H9 (cell line): ENCODE data around the gene GOLGA1. TPM values are rescaled to one million over a fixed set of nuclear protein-coding genes. Genes with fewer than 3 reads are reported as not detected.

ENCODE experiments used
- DNase-seq: peaks from one replicate; pipeline ENCODE4 v3.0.0-alpha.2; 2017
- H2AFZ ChIP-seq: one replicate; pipeline ENCODE4 v1.6.1; 2013; ENCODE audit warnings: mild to moderate bottlenecking, low read length, control low read depth, moderate library complexity
- H2AK5ac ChIP-seq: 2 replicates; pipeline ENCODE4 v1.6.1; 2013; ENCODE audit warnings: low read length, control low read depth, mixed read lengths; ENCODE audit not compliant: insufficient read length
- H2BK120ac ChIP-seq: one replicate; pipeline ENCODE4 v1.6.1; 2013; ENCODE audit warnings: low read depth, mild to moderate bottlenecking, low read length, control low read depth, inconsistent platforms; ENCODE audit not compliant: poor library complexity, severe bottlenecking
- H2BK12ac ChIP-seq: 2 replicates; pipeline ENCODE4 v1.6.1; 2013; ENCODE audit warnings: low read length, control low read depth, mixed read lengths, low read depth; ENCODE audit not compliant: insufficient read length
- H2BK15ac ChIP-seq: 2 replicates; pipeline ENCODE4 v1.6.1; 2013; ENCODE audit warnings: low read depth, low read length, control low read depth
- H2BK20ac ChIP-seq: one replicate; pipeline ENCODE4 v1.6.1; 2013; ENCODE audit warnings: low read depth, mild to moderate bottlenecking, low read length, control low read depth, inconsistent platforms; ENCODE audit not compliant: poor library complexity, severe bottlenecking
- H2BK5ac ChIP-seq: 2 replicates; pipeline ENCODE4 v1.6.1; 2013; ENCODE audit warnings: low read length, control low read depth, mixed read lengths; ENCODE audit not compliant: insufficient read length
- H3K14ac ChIP-seq: 2 replicates; pipeline ENCODE4 v1.6.1; 2013; ENCODE audit warnings: low read length, control low read depth; ENCODE audit not compliant: insufficient read depth
- H3K18ac ChIP-seq: 2 replicates; pipeline ENCODE4 v1.6.1; 2013; ENCODE audit warnings: low read depth, mild to moderate bottlenecking, mixed read lengths, low read length, control low read depth; ENCODE audit not compliant: insufficient read length
- H3K23ac ChIP-seq: 2 replicates; pipeline ENCODE4 v1.6.1; 2013; ENCODE audit warnings: low read length, control low read depth, mixed read lengths, low read depth; ENCODE audit not compliant: insufficient read length
- H3K23me2 ChIP-seq: 2 replicates; pipeline ENCODE4 v1.6.1; 2013; ENCODE audit warnings: low read depth, mild to moderate bottlenecking, mixed read lengths, low read length, control low read depth; ENCODE audit not compliant: insufficient read length, poor library complexity, severe bottlenecking
- H3K27ac ChIP-seq: 2 replicates; pipeline ENCODE4 v1.5.1; 2013; ENCODE audit warnings: low read length, control low read depth, mixed read lengths, low read depth; ENCODE audit not compliant: insufficient read length
- H3K27me3 ChIP-seq: 2 replicates; pipeline ENCODE4 v1.6.1; 2013; ENCODE audit warnings: low read length, control low read depth, inconsistent platforms; ENCODE audit not compliant: insufficient read depth
- H3K4ac ChIP-seq: 2 replicates; pipeline ENCODE4 v1.6.1; 2013; ENCODE audit warnings: low read depth, mild to moderate bottlenecking, control low read depth, inconsistent platforms, low read length, moderate library complexity
- H3K4me1 ChIP-seq: 2 replicates; pipeline ENCODE4 v1.6.1; 2013; ENCODE audit warnings: low read length, control low read depth, inconsistent platforms; ENCODE audit not compliant: insufficient read depth
- H3K4me2 ChIP-seq: 2 replicates; pipeline ENCODE4 v1.6.1; 2013; ENCODE audit warnings: low read length, control low read depth, mixed read lengths; ENCODE audit not compliant: insufficient read length, insufficient read depth
- H3K56ac ChIP-seq: 2 replicates; pipeline ENCODE4 v1.6.1; 2013; ENCODE audit warnings: low read depth, mild to moderate bottlenecking, mixed read lengths, low read length, control low read depth; ENCODE audit not compliant: insufficient read length
- H3K79me1 ChIP-seq: 2 replicates; pipeline ENCODE4 v1.6.1; 2013; ENCODE audit warnings: low read depth, mild to moderate bottlenecking, moderate library complexity, low read length, control low read depth, inconsistent platforms; ENCODE audit not compliant: insufficient read depth, poor library complexity, severe bottlenecking
- H3K79me2 ChIP-seq: 2 replicates; pipeline ENCODE4 v1.6.1; 2013; ENCODE audit warnings: low read length, control low read depth, inconsistent platforms; ENCODE audit not compliant: insufficient read depth
- H3K9ac ChIP-seq: 2 replicates; pipeline ENCODE4 v1.6.1; 2013; ENCODE audit warnings: low read length, control low read depth, mixed read lengths; ENCODE audit not compliant: insufficient read length; ENCODE audit errors: extremely low read depth
- H3K9me3 ChIP-seq: one replicate; pipeline ENCODE4 v1.6.1; 2013; ENCODE audit warnings: low read depth, low read length, inconsistent platforms; ENCODE audit not compliant: control insufficient read depth
- H3T11ph ChIP-seq: one replicate; pipeline ENCODE4 v1.6.1; 2013; ENCODE audit warnings: mild to moderate bottlenecking, low read length, control low read depth, inconsistent platforms
- H4K20me1 ChIP-seq: one replicate; pipeline ENCODE4 v1.6.1; 2013; ENCODE audit not compliant: control insufficient read depth, insufficient read length, insufficient read depth
- H4K5ac ChIP-seq: 2 replicates; pipeline ENCODE4 v1.6.1; 2013; ENCODE audit warnings: low read depth, mild to moderate bottlenecking, mixed read lengths, low read length, control low read depth; ENCODE audit not compliant: insufficient read length
- H4K8ac ChIP-seq: replicated peaks from 2 replicates; pipeline ENCODE4 v1.6.1; 2013; ENCODE audit warnings: low read length, control low read depth, mixed read lengths, low read depth; ENCODE audit not compliant: insufficient read length
- H4K91ac ChIP-seq: 2 replicates; pipeline ENCODE4 v1.6.1; 2013; ENCODE audit warnings: low read depth, mild to moderate bottlenecking, moderate library complexity, mixed read lengths, low read length, control low read depth; ENCODE audit not compliant: insufficient read length
- H3K27ac Mint-ChIP-seq, 3 experiments: 2 replicates in 2 of 3; 3 replicates in 1 of 3; pipeline ENCODE4 v1.8.0; 2020 to 2021; ENCODE audit warnings: mixed read lengths in 3 of 3, mild to moderate bottlenecking in 1 of 3, moderate library complexity in 1 of 3
- H3K27me3 Mint-ChIP-seq: 2 replicates; pipeline ENCODE4 v1.8.0; 2021; ENCODE audit warnings: low read depth, mild to moderate bottlenecking, moderate library complexity, mixed read lengths
- H3K36me3 Mint-ChIP-seq, 3 experiments: 2 replicates in 2 of 3; 3 replicates in 1 of 3; pipeline ENCODE4 v1.8.0; 2020 to 2021; ENCODE audit warnings: low read depth in 3 of 3, mixed read lengths in 3 of 3; ENCODE audit not compliant: insufficient read depth in 1 of 3
- H3K4me1 Mint-ChIP-seq, 2 experiments: 2 replicates each; pipeline ENCODE4 v1.8.0; 2020; ENCODE audit warnings: mixed read lengths in 2 of 2
- H3K4me3 Mint-ChIP-seq, 2 experiments: 2 replicates in 1 of 2; 3 replicates in 1 of 2; pipeline ENCODE4 v1.8.0; 2020 to 2021; ENCODE audit warnings: mild to moderate bottlenecking in 2 of 2, mixed read lengths in 2 of 2, moderate library complexity in 1 of 2
- H3K9me3 Mint-ChIP-seq, 2 experiments: 2 replicates in 1 of 2; 3 replicates in 1 of 2; pipeline ENCODE4 v1.8.0; 2020; ENCODE audit warnings: mild to moderate bottlenecking in 2 of 2, mixed read lengths in 2 of 2, moderate library complexity in 1 of 2
- CTCF ChIP-seq: fragments of 200-600 bp; sonication (generic); conservative IDR thresholded peaks from 3 replicates; pipeline ENCODE4 v1.8.0; 2021; ENCODE audit warnings: antibody characterized with exemption, mild to moderate bottlenecking
- WGBS: extraction: QIAGEN DNeasy Blood & Tissue Kit; methylation state at CpG from one replicate; pipeline ENCODE4 v1.1.7; 2013; ENCODE audit warnings: missing lambda C conversion rate, low lambda C conversion rate, mixed read lengths; ENCODE audit not compliant: insufficient read length; ENCODE audit errors: extremely low coverage; 5-methylcytosine and 5-hydroxymethylcytosine counted together
- total RNA-seq: library from RNA; stranded (reverse); gene quantifications from 2 replicates; pipeline ENCODE4 v1.2.1, GENCODE V29; 2021

GOLGA1 gene
- total RNA-seq, 1 experiment from 2014 or later: 7.6 TPM

GRCh38 chr9:124947727-124948391, 7.0 kb upstream of the GOLGA1 start:
- H3K56ac ChIP-seq: no peak overlapping the region
- TF ChIP-seq CTCF: no peak
- Mint-ChIP-seq H3K4me1 (no peaks in the 10 kb centered on the region), H3K27ac (no peak overlapping the region; a peak in 1 of 7 replicates), H3K9me3 (no peaks in the 10 kb centered on the region), H3K27me3 (no peaks in the 10 kb centered on the region), H3K4me3 (no peak overlapping the region), H3K36me3 (peaks cover 4 to 15% (median 9%) of the 10 kb centered on the region in 3 experiments; a peak in 5 of 7 replicates)
- no peak overlapping the region for H3K4ac ChIP-seq
- DNase-seq: no peak
- no peak overlapping the region for H2BK15ac ChIP-seq
- no peak overlapping the region for H2BK120ac ChIP-seq
- no peak overlapping the region for H3K23ac ChIP-seq
- H3K9ac ChIP-seq: no peak overlapping the region
- no CpG with 5 or more reads among the region's 5 CpGs for WGBS
- no peak overlapping the region for H4K8ac ChIP-seq
- H4K91ac ChIP-seq: no peak overlapping the region
- H4K20me1 ChIP-seq: no peaks in the 10 kb centered on the region
- H2AFZ ChIP-seq: no peak overlapping the region
- no peaks in the 10 kb centered on the region for H3K79me1 ChIP-seq
- no peaks in the 10 kb centered on the region for H3K27me3 ChIP-seq
- no peak overlapping the region for H4K5ac ChIP-seq
- no peaks in the 10 kb centered on the region for H3K79me2 ChIP-seq
- H3K14ac ChIP-seq: no peak overlapping the region
- H3K4me2 ChIP-seq: no peak overlapping the region
- no peaks in the 10 kb centered on the region for H3K23me2 ChIP-seq
- no peaks in the 10 kb centered on the region for H3K4me1 ChIP-seq
- H3T11ph ChIP-seq: no peak overlapping the region
- no peak overlapping the region for H2BK12ac ChIP-seq
- H2BK5ac ChIP-seq: no peak overlapping the region
- no peak overlapping the region for H2AK5ac ChIP-seq
- H3K9me3 ChIP-seq: no peaks in the 10 kb centered on the region
- H3K18ac ChIP-seq: no peak overlapping the region
- H2BK20ac ChIP-seq: no peak overlapping the region
- H3K27ac ChIP-seq: no peak overlapping the region
